GM12878 (cell line): ENCODE results near the gene NUDT17. TPM values are rescaled to one million over a fixed set of nuclear protein-coding genes. Genes with fewer than 3 reads are reported as not detected.

Experiments
- BACH1 ChIP-seq: fragments of 450-650 bp; IDR thresholded peaks from 2 replicates; pipeline ENCODE4 v1.6.1; 2017; ENCODE audit warnings: mild to moderate bottlenecking, borderline replicate concordance
- BHLHE40 ChIP-seq, 2 experiments: fragments of 450-650 bp in 1 of 2; IDR thresholded peaks; 2 replicates each; pipeline ENCODE4 v1.6.1; 2011 to 2017; ENCODE audit warnings: low read depth in 2 of 2, borderline replicate concordance in 1 of 2, improper control_type of control experiment in 1 of 2, low read length in 1 of 2, mild to moderate bottlenecking in 1 of 2
- ESRRA ChIP-seq: IDR thresholded peaks from 2 replicates; pipeline ENCODE4 v1.6.1; 2012; ENCODE audit warnings: mild to moderate bottlenecking, low read length, improper control_type of control experiment
- ETV6 ChIP-seq, 2 experiments: fragments of 450-650 bp in 1 of 2; IDR thresholded peaks in 1 of 2; conservative IDR thresholded peaks in 1 of 2; 2 replicates each; pipeline ENCODE4 v1.6.1; 2014; ENCODE audit warnings: antibody characterized with exemption in 1 of 2, borderline replicate concordance in 1 of 2, low read depth in 1 of 2, mild to moderate bottlenecking in 1 of 2, moderate library complexity in 1 of 2
- FOS ChIP-seq: IDR thresholded peaks from 3 replicates; pipeline ENCODE4 v1.6.1; 2011; ENCODE audit warnings: borderline replicate concordance; ENCODE audit not compliant: insufficient read length; ENCODE audit errors: extremely low read depth
- FOXM1 ChIP-seq: IDR thresholded peaks from 2 replicates; pipeline ENCODE4 v1.6.1; 2012; ENCODE audit warnings: low read depth, mild to moderate bottlenecking, inconsistent platforms, low read length, moderate library complexity
- JUNB ChIP-seq: IDR thresholded peaks from 2 replicates; pipeline ENCODE4 v1.6.1; 2016; ENCODE audit warnings: antibody characterized with exemption, mild to moderate bottlenecking
- KDM1A ChIP-seq: fragments of 200-600 bp; sonication (generic); IDR thresholded peaks from 2 replicates; pipeline ENCODE4 v1.6.1; 2016; ENCODE audit warnings: borderline replicate concordance
- LARP7 ChIP-seq: fragments of 450-650 bp; IDR thresholded peaks from 2 replicates; pipeline ENCODE4 v1.6.1; 2017; ENCODE audit warnings: mild to moderate bottlenecking
- MTA2 ChIP-seq: fragments of 450-650 bp; IDR thresholded peaks from 2 replicates; pipeline ENCODE4 v1.6.1; 2016; ENCODE audit warnings: low read depth, mild to moderate bottlenecking, moderate library complexity
- NFXL1 ChIP-seq: fragments of 450-650 bp; IDR thresholded peaks from 2 replicates; pipeline ENCODE4 v1.6.1; 2017; ENCODE audit warnings: antibody characterized with exemption, mild to moderate bottlenecking, borderline replicate concordance
- SIN3A ChIP-seq: IDR thresholded peaks from 2 replicates; pipeline ENCODE4 v1.6.1; 2012; ENCODE audit warnings: low read depth, low read length, improper control_type of control experiment
- SMARCA5 ChIP-seq: fragments of 450-650 bp; IDR thresholded peaks from 2 replicates; pipeline ENCODE4 v1.6.1; 2017; ENCODE audit warnings: mild to moderate bottlenecking
- YY1 ChIP-seq: IDR thresholded peaks from 2 replicates; pipeline ENCODE4 v1.6.1; 2011; ENCODE audit warnings: low read depth, mild to moderate bottlenecking, low read length
- polyA plus RNA-seq, 11 experiments: library from polyadenylated mRNA; depleted of rRNA in 4 of 11; unstranded in 6 of 11; stranded (reverse) in 5 of 11; fragments of >200 nt; fragmentation: Nextera tagmentation in 4 of 11; fragmentation: Illumina TruSeq in 1 of 11; extraction: Ambion mirVana in 4 of 11; extraction: Trizol in 1 of 11; gene quantifications; 1 replicate in 1 of 11; 2 replicates in 10 of 11; pipeline versions ENCODE4 v1.2.1 to v1.2.3, GENCODE V29; 2011 to 2016; ENCODE audit warnings: inconsistent platforms in 2 of 11, missing spikeins in 2 of 11, low read depth in 1 of 11
- total RNA-seq, 4 experiments: library from RNA; depleted of rRNA in 3 of 4; stranded (reverse); fragments of >200 nt in 3 of 4; fragmentation: Illumina TruSeq in 1 of 4; extraction: Trizol in 1 of 4; gene quantifications; 2 replicates each; pipeline versions ENCODE4 v1.2.1 to v1.2.3, GENCODE V29; 2013 to 2021
- TF ChIP-seq, protein P1 (sequence below): fragments of 450-650 bp; conservative IDR thresholded peaks from 2 replicates; pipeline ENCODE4 v1.6.1; 2017; ENCODE audit warnings: mild to moderate bottlenecking, moderate library complexity
- TF ChIP-seq, protein P2 (sequence below): fragments of 450-650 bp; IDR thresholded peaks from 2 replicates; pipeline ENCODE4 v1.6.1; 2018; ENCODE audit warnings: borderline replicate concordance, mild to moderate bottlenecking; ENCODE audit not compliant: partially characterized antibody
- TF ChIP-seq, protein P3 (sequence below): fragments of 150-350 bp; IDR thresholded peaks from 2 replicates; pipeline ENCODE4 v1.6.1; 2016; ENCODE audit warnings: low read depth, low read length
- TF ChIP-seq, protein P4 (sequence below), 3 experiments: IDR thresholded peaks in 2 of 3; conservative IDR thresholded peaks in 1 of 3; 2 replicates each; pipeline ENCODE4 v1.5.1; 2011; ENCODE audit warnings: low read depth in 3 of 3, low read length in 3 of 3, mild to moderate bottlenecking in 3 of 3, control low read depth in 2 of 3, moderate library complexity in 2 of 3, inconsistent platforms in 1 of 3, mixed read lengths in 1 of 3; ENCODE audit not compliant: control insufficient read depth in 2 of 3, insufficient read depth in 1 of 3; ENCODE audit errors: extremely low read depth in 1 of 3

The NUDT17 gene
- total and polyA plus RNA-seq, 10 of the 15 experiments (the other 5 are each of a cell fraction or from before 2014, with no cell fraction given) = 1.2 to 4.7 (median 4.0) TPM

DNA sequence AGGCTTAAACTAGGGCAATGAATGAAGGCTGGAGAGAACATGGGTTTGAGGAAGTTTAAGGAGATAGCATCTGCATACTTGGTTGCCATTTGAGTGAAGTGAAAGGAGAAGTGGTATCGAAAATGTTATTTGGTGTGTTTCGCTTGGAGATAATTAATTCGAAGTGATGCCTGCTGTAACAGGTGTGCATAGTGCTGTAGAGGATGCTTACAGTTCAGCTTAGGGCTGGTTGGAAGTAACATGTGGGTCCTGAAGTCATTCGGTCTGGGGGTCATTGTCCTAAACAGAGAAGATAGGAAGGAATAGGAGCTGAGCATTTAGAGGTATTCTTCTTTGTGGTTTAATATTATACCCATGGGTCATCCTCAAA is 301 bp upstream of the NUDT17 start (continued):
- TF ChIP-seq, protein P1, sequence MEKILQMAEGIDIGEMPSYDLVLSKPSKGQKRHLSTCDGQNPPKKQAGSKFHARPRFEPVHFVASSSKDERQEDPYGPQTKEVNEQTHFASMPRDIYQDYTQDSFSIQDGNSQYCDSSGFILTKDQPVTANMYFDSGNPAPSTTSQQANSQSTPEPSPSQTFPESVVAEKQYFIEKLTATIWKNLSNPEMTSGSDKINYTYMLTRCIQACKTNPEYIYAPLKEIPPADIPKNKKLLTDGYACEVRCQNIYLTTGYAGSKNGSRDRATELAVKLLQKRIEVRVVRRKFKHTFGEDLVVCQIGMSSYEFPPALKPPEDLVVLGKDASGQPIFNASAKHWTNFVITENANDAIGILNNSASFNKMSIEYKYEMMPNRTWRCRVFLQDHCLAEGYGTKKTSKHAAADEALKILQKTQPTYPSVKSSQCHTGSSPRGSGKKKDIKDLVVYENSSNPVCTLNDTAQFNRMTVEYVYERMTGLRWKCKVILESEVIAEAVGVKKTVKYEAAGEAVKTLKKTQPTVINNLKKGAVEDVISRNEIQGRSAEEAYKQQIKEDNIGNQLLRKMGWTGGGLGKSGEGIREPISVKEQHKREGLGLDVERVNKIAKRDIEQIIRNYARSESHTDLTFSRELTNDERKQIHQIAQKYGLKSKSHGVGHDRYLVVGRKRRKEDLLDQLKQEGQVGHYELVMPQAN = no peak
- TF ChIP-seq LARP7 (no peak), NFXL1 (no peak), BACH1 (no peak), BHLHE40 (IDR thresholded peaks at IDR 0.05; ENCODE audit: borderline replicate concordance in 1 of 2, low read depth in 2 of 2, low read length in 1 of 2) (no peak; a peak in 1 of 4 replicates), FOS (no peak), MTA2 (peak; percentile 95), ETV6 (conservative IDR thresholded peaks at IDR 0.05 in 1 of 2, IDR thresholded peaks at IDR 0.05 in 1 of 2; ENCODE audit: borderline replicate concordance in 1 of 2, low read depth in 1 of 2) (peak in 1 of 2 experiments; percentile 42; a peak in 1 of 4 replicates), ESRRA (no peak), FOXM1 (no peak; the same call in 1 of the 2 replicates), SMARCA5 (no peak), SIN3A (no peak), YY1 (no peak), JUNB (no peak), KDM1A (no peak)
- TF ChIP-seq, protein P2, sequence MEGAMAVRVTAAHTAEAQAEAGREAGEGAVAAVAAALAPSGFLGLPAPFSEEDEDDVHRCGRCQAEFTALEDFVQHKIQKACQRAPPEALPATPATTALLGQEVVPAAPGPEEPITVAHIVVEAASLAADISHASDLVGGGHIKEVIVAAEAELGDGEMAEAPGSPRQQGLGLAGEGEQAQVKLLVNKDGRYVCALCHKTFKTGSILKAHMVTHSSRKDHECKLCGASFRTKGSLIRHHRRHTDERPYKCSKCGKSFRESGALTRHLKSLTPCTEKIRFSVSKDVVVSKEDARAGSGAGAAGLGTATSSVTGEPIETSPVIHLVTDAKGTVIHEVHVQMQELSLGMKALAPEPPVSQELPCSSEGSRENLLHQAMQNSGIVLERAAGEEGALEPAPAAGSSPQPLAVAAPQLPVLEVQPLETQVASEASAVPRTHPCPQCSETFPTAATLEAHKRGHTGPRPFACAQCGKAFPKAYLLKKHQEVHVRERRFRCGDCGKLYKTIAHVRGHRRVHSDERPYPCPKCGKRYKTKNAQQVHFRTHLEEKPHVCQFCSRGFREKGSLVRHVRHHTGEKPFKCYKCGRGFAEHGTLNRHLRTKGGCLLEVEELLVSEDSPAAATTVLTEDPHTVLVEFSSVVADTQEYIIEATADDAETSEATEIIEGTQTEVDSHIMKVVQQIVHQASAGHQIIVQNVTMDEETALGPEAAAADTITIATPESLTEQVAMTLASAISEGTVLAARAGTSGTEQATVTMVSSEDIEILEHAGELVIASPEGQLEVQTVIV = no peak
- TF ChIP-seq, protein P3, sequence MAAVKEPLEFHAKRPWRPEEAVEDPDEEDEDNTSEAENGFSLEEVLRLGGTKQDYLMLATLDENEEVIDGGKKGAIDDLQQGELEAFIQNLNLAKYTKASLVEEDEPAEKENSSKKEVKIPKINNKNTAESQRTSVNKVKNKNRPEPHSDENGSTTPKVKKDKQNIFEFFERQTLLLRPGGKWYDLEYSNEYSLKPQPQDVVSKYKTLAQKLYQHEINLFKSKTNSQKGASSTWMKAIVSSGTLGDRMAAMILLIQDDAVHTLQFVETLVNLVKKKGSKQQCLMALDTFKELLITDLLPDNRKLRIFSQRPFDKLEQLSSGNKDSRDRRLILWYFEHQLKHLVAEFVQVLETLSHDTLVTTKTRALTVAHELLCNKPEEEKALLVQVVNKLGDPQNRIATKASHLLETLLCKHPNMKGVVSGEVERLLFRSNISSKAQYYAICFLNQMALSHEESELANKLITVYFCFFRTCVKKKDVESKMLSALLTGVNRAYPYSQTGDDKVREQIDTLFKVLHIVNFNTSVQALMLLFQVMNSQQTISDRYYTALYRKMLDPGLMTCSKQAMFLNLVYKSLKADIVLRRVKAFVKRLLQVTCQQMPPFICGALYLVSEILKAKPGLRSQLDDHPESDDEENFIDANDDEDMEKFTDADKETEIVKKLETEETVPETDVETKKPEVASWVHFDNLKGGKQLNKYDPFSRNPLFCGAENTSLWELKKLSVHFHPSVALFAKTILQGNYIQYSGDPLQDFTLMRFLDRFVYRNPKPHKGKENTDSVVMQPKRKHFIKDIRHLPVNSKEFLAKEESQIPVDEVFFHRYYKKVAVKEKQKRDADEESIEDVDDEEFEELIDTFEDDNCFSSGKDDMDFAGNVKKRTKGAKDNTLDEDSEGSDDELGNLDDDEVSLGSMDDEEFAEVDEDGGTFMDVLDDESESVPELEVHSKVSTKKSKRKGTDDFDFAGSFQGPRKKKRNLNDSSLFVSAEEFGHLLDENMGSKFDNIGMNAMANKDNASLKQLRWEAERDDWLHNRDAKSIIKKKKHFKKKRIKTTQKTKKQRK = no peak
- TF ChIP-seq, protein P4, sequence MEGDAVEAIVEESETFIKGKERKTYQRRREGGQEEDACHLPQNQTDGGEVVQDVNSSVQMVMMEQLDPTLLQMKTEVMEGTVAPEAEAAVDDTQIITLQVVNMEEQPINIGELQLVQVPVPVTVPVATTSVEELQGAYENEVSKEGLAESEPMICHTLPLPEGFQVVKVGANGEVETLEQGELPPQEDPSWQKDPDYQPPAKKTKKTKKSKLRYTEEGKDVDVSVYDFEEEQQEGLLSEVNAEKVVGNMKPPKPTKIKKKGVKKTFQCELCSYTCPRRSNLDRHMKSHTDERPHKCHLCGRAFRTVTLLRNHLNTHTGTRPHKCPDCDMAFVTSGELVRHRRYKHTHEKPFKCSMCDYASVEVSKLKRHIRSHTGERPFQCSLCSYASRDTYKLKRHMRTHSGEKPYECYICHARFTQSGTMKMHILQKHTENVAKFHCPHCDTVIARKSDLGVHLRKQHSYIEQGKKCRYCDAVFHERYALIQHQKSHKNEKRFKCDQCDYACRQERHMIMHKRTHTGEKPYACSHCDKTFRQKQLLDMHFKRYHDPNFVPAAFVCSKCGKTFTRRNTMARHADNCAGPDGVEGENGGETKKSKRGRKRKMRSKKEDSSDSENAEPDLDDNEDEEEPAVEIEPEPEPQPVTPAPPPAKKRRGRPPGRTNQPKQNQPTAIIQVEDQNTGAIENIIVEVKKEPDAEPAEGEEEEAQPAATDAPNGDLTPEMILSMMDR (IDR thresholded peaks at IDR 0.05 in 2 of 3, conservative IDR thresholded peaks at IDR 0.05 in 1 of 3; ENCODE audit: control insufficient read depth in 2 of 3, extremely low read depth in 1 of 3, insufficient read depth in 1 of 3, low read depth in 3 of 3, low read length in 3 of 3) = no peak
